GM23338 (cell line): ENCODE results near the gene MAGEB3. TPM values are rescaled to one million over a fixed set of nuclear protein-coding genes. Genes with fewer than 3 reads are reported as not detected.

Experiments used
- ATAC-seq: fragments of 200-7000 bp; cut with Tn5 transposase; 3 replicates; pipeline ENCODE4 v1.9.1; 2020
- DNase-seq: peaks from one replicate; pipeline ENCODE4 v3.0.0-alpha.2; 2015; ENCODE audit warnings: low spot score
- H2AFZ ChIP-seq: fragments of 200-600 bp; sonication (generic); 2 replicates; pipeline ENCODE4 v1.8.0; 2016; ENCODE audit warnings: antibody characterized with exemption, mild to moderate bottlenecking, moderate library complexity
- H3F3A ChIP-seq: fragments of 200-600 bp; sonication (generic); replicated peaks from 2 replicates; pipeline ENCODE4 v1.8.0; 2017; ENCODE audit warnings: antibody characterized with exemption, mixed run types, low read depth
- H3K27ac ChIP-seq: fragments of 200-600 bp; sonication (generic); 2 replicates; pipeline ENCODE4 v1.6.1; 2016; ENCODE audit warnings: low read depth
- H3K27me3 ChIP-seq: fragments of 200-600 bp; sonication (generic); 2 replicates; pipeline ENCODE4 v1.8.0; 2016; ENCODE audit warnings: mild to moderate bottlenecking, mixed run types, moderate library complexity; ENCODE audit not compliant: insufficient read depth
- H3K36me3 ChIP-seq: fragments of 200-600 bp; sonication (generic); 2 replicates; pipeline ENCODE4 v1.8.0; 2016; ENCODE audit warnings: mild to moderate bottlenecking; ENCODE audit not compliant: insufficient read depth
- H3K4me1 ChIP-seq: fragments of 200-600 bp; sonication (generic); 2 replicates; pipeline ENCODE4 v1.8.0; 2016; ENCODE audit warnings: mild to moderate bottlenecking, moderate library complexity; ENCODE audit not compliant: insufficient read depth
- H3K4me2 ChIP-seq: fragments of 200-600 bp; sonication (generic); 2 replicates; pipeline ENCODE4 v1.7.1; 2017; ENCODE audit warnings: mixed run types
- H3K4me3 ChIP-seq: fragments of 200-600 bp; sonication (generic); 2 replicates; pipeline ENCODE4 v1.6.1; 2016; ENCODE audit warnings: mixed run types
- H3K79me2 ChIP-seq: fragments of 200-600 bp; sonication (generic); replicated peaks from 2 replicates; pipeline ENCODE4 v1.8.0; 2017; ENCODE audit warnings: mild to moderate bottlenecking; ENCODE audit not compliant: insufficient read depth
- H3K9me2 ChIP-seq: fragments of 200-600 bp; sonication (generic); 2 replicates; pipeline ENCODE4 v1.8.0; 2017; ENCODE audit not compliant: insufficient read depth
- H4K20me1 ChIP-seq: fragments of 200-600 bp; sonication (generic); replicated peaks from 2 replicates; pipeline ENCODE4 v1.8.0; 2017; ENCODE audit warnings: mild to moderate bottlenecking; ENCODE audit not compliant: insufficient read depth
- H3K27ac Mint-ChIP-seq: 2 replicates; pipeline ENCODE4 v1.8.0; 2020; ENCODE audit warnings: inconsistent platforms, mild to moderate bottlenecking, moderate library complexity, mixed read lengths
- H3K27me3 Mint-ChIP-seq: 3 replicates; pipeline ENCODE4 v1.8.0; 2022; ENCODE audit warnings: low read depth, mild to moderate bottlenecking, moderate library complexity, mixed read lengths, inconsistent platforms; ENCODE audit not compliant: insufficient read depth, poor library complexity
- H3K36me3 Mint-ChIP-seq: 3 replicates; pipeline ENCODE4 v1.8.0; 2021; ENCODE audit warnings: low read depth, mild to moderate bottlenecking, inconsistent platforms, moderate library complexity, mixed read lengths
- H3K4me1 Mint-ChIP-seq: 3 replicates; pipeline ENCODE4 v1.8.0; 2020; ENCODE audit warnings: mild to moderate bottlenecking, inconsistent platforms, mixed read lengths
- H3K4me3 Mint-ChIP-seq: 3 replicates; pipeline ENCODE4 v1.8.0; 2021; ENCODE audit warnings: moderate library complexity, mild to moderate bottlenecking, inconsistent platforms, mixed read lengths
- H3K9me3 Mint-ChIP-seq: 3 replicates; pipeline ENCODE4 v1.8.0; 2020; ENCODE audit warnings: moderate library complexity, mild to moderate bottlenecking, inconsistent platforms, mixed read lengths
- EZH2 ChIP-seq: fragments of 200-600 bp; sonication (generic); IDR thresholded peaks from one replicate; pipeline ENCODE4 v1.8.0; 2017; ENCODE audit warnings: antibody characterized with exemption, mild to moderate bottlenecking, low read depth; ENCODE audit not compliant: unreplicated experiment
- EZH2phosphoT487 ChIP-seq: fragments of 200-600 bp; sonication (generic); IDR thresholded peaks from one replicate; pipeline ENCODE4 v1.8.1; 2018; ENCODE audit warnings: antibody characterized with exemption; ENCODE audit not compliant: unreplicated experiment
- JUNB ChIP-seq: IDR thresholded peaks from one replicate; pipeline ENCODE4 v1.6.1; 2016; ENCODE audit warnings: antibody characterized with exemption; ENCODE audit not compliant: unreplicated experiment
- NANOG ChIP-seq: IDR thresholded peaks from 2 replicates; pipeline ENCODE4 v1.6.1; 2016; ENCODE audit warnings: antibody characterized with exemption, borderline replicate concordance
- POLR2AphosphoS5 ChIP-seq: IDR thresholded peaks from 2 replicates; pipeline ENCODE4 v1.6.1; 2016; ENCODE audit warnings: antibody characterized with exemption, low read depth
- REST ChIP-seq: IDR thresholded peaks from one replicate; pipeline ENCODE4 v1.6.1; 2018; ENCODE audit warnings: antibody characterized with exemption; ENCODE audit not compliant: unreplicated experiment
- ZNF114 ChIP-seq: fragments of 250-450 bp; sonication (Bioruptor Pico); IDR thresholded peaks from 2 replicates; pipeline ENCODE4 v1.5.0; 2020; ENCODE audit warnings: mild to moderate bottlenecking, moderate library complexity
- ZNF331 ChIP-seq: fragments of 250-450 bp; sonication (Bioruptor Pico); IDR thresholded peaks from 2 replicates; pipeline ENCODE4 v1.5.0; 2020; ENCODE audit warnings: low read depth, mild to moderate bottlenecking, moderate library complexity
- polyA plus RNA-seq: library from polyadenylated mRNA; unstranded; fragments of >200 nt; fragmentation: Nextera tagmentation; extraction: Ambion mirVana; gene quantifications from 2 replicates; pipeline ENCODE4 v1.2.1, GENCODE V29; 2016
- total RNA-seq: library from RNA; depleted of rRNA; stranded (reverse); fragments of >200 nt; shearing (Covaris generic); gene quantifications from 2 replicates; pipeline ENCODE4 v1.2.3, GENCODE V29; 2014
- TF ChIP-seq, protein P1 (sequence below), 2 experiments: fragments of 200-600 bp in 1 of 2; sonication (generic) in 1 of 2; conservative IDR thresholded peaks; 2 replicates each; pipeline versions ENCODE4 v1.5.1 to v1.6.1; 2016 to 2017; ENCODE audit warnings: antibody characterized with exemption in 2 of 2, low read depth in 2 of 2, mild to moderate bottlenecking in 2 of 2, moderate library complexity in 1 of 2

MAGEB3 gene
- total and polyA plus RNA-seq, 2 experiments from 2014 or later = not detected

DNA sequence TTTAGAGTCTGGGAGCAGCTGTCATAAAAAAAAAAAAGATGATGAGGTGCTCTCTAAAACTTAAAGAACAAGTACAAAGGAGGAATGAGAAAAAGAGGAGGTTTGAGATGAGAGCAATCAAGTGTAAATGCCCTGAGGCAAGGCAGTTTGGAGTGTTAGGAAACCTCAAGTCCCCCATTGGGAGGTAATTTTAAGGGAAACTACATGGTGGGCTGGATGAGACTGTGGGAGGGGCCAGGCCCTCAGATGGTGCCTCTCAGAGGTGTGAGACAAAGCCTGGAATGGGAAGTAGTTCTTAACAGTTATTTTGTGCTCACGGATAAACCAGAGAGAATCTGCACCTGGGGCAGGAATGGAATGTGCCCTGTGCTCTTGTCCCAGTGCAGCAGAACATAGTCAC lies 1.9 kb upstream of the MAGEB3 start:
- Histone ChIP-seq H3K27ac (no peak overlapping the region), H3K36me3 (no peaks in the 10 kb centered on the region), H3F3A (no peaks in the 10 kb centered on the region), H3K4me1 (peaks cover 2% of the 10 kb centered on the region; the same call in 1 of the 2 replicates), H3K9me2 (no peaks in the 10 kb centered on the region), H3K4me2 (no peak overlapping the region; the same call in 1 of the 2 replicates), H4K20me1 (no peaks in the 10 kb centered on the region), H3K79me2 (no peaks in the 10 kb centered on the region), H3K27me3 (no peaks in the 10 kb centered on the region), H2AFZ (no peak overlapping the region), H3K4me3 (no peak overlapping the region)
- Mint-ChIP-seq H3K27me3 (peaks cover 2% of the 10 kb centered on the region), H3K36me3 (no peaks in the 10 kb centered on the region), H3K4me1 (peaks cover 12% of the 10 kb centered on the region; the same call in 2 of the 3 replicates), H3K27ac (no peak overlapping the region), H3K4me3 (no peak overlapping the region), H3K9me3 (no peaks in the 10 kb centered on the region)
- TF ChIP-seq, protein P1, sequence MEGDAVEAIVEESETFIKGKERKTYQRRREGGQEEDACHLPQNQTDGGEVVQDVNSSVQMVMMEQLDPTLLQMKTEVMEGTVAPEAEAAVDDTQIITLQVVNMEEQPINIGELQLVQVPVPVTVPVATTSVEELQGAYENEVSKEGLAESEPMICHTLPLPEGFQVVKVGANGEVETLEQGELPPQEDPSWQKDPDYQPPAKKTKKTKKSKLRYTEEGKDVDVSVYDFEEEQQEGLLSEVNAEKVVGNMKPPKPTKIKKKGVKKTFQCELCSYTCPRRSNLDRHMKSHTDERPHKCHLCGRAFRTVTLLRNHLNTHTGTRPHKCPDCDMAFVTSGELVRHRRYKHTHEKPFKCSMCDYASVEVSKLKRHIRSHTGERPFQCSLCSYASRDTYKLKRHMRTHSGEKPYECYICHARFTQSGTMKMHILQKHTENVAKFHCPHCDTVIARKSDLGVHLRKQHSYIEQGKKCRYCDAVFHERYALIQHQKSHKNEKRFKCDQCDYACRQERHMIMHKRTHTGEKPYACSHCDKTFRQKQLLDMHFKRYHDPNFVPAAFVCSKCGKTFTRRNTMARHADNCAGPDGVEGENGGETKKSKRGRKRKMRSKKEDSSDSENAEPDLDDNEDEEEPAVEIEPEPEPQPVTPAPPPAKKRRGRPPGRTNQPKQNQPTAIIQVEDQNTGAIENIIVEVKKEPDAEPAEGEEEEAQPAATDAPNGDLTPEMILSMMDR (conservative IDR thresholded peaks at IDR 0.05; ENCODE audit: low read depth in 2 of 2) = no peak
- TF ChIP-seq EZH2phosphoT487 (no peak), REST (no peak), ZNF331 (no peak), JUNB (no peak), ZNF114 (CRISPR knock-in tag) (no peak)
- ATAC-seq = peak; percentile 76
- DNase-seq = peak; percentile 59

DNA sequence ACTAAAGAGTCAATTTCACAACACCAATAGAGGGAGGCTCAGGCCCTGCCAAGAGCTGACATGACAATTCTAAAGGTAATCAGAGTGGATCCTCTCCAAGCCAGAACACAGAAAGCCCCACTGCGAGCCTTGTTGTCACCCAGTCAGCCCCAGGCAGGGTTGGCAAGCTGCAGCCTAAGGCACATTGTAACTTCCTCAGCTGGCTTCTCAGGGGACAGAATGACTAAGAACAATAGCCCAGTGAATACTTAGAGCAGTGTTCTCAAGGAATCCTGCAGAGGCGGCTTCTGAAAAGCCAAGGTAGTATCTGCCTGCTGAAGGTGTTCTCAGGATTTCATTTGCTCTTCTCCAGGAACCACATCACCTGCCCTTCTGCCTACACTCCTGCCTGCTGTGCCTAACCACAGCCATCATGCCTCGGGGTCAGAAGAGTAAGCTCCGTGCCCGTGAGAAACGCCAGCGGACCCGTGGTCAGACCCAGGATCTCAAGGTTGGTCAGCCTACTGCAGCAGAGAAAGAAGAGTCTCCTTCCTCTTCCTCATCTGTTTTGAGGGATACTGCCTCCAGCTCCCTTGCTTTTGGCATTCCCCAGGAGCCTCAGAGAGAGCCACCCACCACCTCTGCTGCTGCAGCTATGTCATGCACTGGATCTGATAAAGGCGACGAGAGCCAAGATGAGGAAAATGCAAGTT lies 11.4 kb downstream of the MAGEB3 start, which contains the start of gene MAGEB4:
TSS of gene MAGEB4 (plus strand) at position 277 of the 692 bp plus-strand sequence. CDS start at position 413, 136 bp downstream.
- no peak within 1 kb of the TSS for H3K4me2 ChIP-seq
- H3K27ac ChIP-seq = no peak within 1 kb of the TSS
- H3K4me1 ChIP-seq = no peaks in the 10 kb centered on the region
- H3K27ac Mint-ChIP-seq = no peak within 1 kb of the TSS
- no peak within 1 kb of the TSS for H2AFZ ChIP-seq
- H3K4me3 ChIP-seq = no peak within 1 kb of the TSS
- no peaks in the 10 kb centered on the region for H4K20me1 ChIP-seq
- DNase-seq (no peak), ATAC-seq (no peak)
- H3K27me3 Mint-ChIP-seq = peaks cover 5% of the 10 kb centered on the region
- no peaks in the 10 kb centered on the region for H3K36me3 Mint-ChIP-seq
- no peaks in the 10 kb centered on the region for H3K9me2 ChIP-seq
- H3F3A ChIP-seq = no peaks in the 10 kb centered on the region
- H3K9me3 Mint-ChIP-seq = no peaks in the 10 kb centered on the region; the same call in 2 of the 3 replicates
- no peaks in the 10 kb centered on the region for H3K4me1 Mint-ChIP-seq
- H3K79me2 ChIP-seq = no peaks in the 10 kb centered on the region
- H3K4me3 Mint-ChIP-seq = no peak within 1 kb of the TSS
- no peaks in the 10 kb centered on the region for H3K36me3 ChIP-seq
- H3K27me3 ChIP-seq = no peaks in the 10 kb centered on the region
- TF ChIP-seq JUNB = no peak
- TF ChIP-seq, protein P1 (conservative IDR thresholded peaks at IDR 0.05; ENCODE audit: low read depth in 2 of 2) = no peak
- no peak for TF ChIP-seq EZH2phosphoT487
- no peak for TF ChIP-seq POLR2AphosphoS5
- TF ChIP-seq NANOG = no peak
- no peak for TF ChIP-seq EZH2
- no peak for TF ChIP-seq ZNF331
